GM18511 (cell line): Measurements from ENCODE around the gene KLHL29.

Source experiments
- ATAC-seq: cut with Tn5 transposase; IDR thresholded peaks from one replicate; pipeline ENCODE4 v1.9.1; 2021; ENCODE audit warnings: mild to moderate bottlenecking, moderate library complexity; ENCODE audit not compliant: unreplicated experiment

The KLHL29 gene

DNA sequence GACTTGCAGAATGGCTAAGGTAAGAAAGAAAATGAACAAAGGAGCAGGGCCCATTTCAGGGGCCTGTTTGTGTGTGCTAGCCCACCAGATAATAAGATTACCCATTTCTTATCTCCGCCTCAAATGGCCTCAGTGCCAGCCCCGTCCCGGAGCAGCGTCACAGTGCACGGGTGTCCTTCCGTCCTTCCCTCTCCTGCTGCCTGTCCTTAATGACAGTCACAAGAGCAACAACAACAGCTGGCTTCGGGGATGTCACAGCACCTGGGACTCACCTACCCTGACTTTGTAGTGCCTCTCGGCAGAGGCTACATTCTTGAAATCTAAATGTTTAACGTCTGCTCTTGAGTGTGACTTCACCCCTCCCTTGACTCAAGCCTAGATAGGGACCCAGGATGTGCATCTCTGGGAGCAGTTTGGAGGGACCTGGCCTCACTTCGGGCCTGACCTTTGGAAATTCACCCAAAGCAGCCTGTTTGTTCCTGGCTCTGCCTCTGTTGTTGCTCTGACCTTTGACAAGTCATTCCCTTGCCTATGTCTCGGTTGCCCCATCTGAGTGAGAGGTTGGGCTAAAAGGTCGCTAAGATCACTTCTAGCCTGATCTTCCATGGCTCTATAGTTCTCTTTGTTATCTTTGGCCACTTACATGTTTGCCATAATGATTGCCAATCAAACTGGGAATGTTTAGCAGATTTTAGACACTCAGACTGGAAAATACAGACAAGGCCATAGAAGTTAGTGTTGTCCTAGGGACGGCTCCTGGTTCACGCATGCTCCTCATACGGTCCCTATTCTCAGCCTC is 122.5 kb downstream of the KLHL29 start:
- no peak for ATAC-seq

DNA sequence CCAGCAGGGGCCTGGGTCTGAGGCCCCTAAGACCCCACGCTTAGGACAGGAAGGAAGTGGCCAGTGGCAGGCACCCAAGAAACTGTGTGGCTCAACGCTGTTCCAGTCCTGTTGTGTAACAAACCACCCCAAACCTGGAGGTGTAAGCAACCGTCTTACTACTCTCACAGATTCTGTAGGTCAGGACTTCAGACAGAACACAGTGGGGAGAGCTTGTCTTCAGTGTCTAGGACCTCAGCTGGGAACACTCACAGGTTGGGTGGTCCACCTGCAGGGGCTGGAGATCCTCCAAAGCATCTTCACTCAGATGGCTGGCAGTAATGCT is 123.0 kb downstream of the KLHL29 start:
- no peak for ATAC-seq

DNA sequence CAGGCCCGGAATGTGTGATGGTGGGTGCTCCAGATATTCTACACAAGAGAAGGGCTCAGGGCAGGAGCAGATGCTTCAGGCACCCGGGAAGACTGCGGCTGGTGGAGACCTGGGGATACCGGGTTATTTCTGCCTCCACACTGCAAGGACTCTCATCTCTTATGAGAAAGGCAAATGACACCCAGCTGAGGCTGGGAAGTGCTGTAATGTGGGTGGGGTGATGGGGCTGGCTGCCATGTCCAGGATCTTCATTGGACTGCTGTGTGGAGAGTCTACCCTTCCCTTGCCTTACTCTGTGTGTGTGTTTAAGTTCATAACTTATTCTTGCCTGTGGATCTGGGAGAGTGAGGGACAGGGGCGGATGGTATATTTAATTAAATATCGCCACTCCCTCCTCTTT is 124.1 kb downstream of the KLHL29 start:
- no peak for ATAC-seq

DNA sequence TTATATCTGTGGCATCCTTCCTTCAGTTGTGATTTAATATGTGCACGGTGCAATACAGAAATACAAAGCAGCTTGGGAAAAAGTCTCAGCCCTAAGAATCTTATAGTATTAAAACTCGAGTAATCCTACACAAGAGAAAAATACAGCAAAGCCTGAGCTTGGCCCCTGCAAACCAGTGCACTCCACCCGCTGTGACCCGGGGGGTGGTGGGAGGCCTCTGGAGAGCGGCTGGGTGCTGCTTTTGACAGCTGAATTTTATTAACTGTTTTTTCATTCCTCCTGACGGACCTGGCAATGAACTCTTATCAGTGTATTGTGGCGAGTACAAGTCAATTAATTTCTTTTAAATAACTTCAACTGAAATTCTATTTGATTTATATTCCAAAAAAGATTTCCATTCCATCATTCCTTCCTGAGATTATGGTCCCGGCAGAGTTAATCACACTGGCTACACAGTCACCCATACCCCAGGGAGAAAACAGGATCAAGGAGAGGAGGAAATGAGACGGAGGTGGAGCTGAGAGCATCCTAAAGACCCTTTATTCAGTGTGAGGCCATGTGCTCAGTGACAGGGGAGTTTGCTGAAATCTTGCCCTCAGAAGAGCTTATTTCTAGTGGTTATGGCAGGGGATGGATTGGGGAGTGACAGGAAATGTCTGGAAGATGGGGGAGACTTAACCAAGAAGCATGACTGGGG is 124.8 kb downstream of the KLHL29 start:
- ATAC-seq, result no peak

DNA sequence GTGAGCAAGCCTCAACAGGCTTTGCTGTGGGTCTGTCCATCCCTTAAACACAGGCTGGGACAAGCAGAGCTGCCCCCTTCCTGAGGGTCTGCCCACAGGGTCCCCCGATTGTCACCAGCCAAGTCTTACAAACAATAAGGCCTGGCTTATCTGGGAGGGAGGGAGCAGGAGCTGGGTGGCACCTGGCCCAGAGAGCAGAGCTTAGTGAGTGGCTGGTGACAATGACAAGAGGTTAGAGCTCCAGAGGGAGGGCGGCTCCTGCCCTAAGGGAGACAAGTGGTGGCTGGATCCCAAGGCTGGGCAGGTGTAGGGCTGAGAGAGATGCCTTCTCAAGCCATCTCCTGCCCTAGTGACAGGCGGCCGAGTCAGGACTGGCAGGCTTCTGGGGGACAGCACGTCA is 125.5 kb downstream of the KLHL29 start:
- no peak for ATAC-seq

DNA sequence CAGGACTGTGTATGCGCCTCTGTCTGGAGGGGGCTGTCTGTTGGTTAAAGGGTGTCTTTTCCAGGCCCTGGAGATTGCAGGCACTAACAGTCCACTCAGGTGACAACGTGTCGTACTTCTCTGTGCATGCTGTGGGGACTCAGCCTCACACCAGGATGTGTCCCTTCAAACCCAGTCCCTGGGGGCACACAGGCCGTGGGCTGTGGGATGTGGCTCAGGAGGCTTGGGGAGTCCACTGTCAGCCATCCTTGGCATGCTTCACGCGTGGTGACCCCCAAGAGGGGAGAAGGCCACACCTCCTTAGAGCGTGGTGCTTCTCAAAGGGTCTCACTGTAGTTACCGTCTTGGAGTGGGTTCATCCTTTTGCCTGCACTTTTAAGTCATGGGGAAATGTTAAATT is 127.8 kb downstream of the KLHL29 start:
- ATAC-seq, result no peak

DNA sequence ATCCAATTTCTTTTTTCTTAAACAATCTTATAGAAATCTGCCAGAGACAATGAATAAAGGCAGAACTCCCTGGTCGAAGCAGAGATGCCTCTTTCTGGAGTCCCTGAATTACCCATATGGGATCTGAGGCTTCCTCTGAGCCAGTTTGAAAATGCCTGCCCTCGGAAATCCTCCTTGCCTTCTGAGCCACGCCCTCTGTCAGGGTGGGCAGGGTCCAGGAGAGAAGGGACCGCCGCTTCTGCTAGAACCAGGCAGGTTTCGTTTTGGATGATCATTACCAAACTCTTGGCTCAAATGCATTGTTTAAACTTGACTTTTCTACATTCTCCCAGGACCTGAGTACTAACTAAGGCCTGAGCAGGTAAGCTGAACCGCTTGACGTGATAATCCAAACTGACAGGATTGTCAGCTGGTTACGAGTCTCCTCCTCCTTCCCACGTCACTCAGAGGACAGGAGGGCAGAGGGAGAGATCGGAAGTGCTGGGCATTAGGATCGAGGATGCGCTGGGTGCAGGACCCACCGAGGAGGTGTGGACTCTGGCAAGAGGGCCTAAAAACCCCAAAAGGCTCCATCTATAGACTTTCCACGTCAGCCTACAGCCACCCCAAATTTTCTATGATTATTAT is 128.4 kb downstream of the KLHL29 start:
- ATAC-seq, result no peak

DNA sequence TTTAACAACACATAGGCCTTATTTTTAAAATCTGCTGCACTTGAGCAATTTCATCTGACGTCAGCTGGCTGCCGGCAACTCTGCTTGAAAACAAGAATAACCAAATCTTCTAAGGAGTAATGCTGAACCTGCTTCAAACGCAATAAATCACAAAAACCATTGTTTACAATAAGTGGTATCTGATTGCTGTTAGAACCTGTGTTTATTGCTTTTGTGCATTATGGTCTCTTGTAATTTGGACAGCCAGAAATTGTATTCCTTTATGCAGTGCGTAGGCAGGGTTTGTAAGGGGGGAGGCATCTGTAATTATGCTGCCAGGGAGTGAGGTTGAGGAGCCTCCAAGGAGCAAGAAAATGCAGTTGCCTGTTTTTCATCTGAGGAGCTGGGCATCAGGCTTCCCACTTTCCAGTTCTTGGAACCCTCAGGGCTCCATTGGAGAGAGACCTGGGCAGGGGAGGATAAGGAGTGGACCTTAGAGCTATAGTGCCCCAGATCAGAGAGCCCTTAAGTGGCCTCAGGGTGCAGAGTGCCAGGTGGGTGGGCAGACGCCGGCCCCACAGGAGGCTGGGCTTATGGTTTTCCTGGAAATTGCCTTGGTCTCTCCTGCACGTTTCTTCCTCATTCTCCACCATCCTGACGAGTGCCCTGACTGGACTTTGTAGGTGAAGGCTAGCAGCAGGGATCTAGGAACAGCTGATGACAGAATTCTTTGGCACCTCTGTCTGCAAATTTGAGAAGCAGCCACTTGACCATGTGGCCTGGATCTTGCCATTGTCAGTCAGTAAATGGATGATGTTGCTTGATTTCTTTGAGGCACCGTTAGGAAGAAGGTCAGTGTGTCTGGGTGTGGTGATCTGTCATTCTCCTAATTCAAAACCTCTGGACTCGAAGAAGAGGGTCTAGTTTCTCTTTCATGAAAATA is 129.2 kb downstream of the KLHL29 start:
- no peak for ATAC-seq

DNA sequence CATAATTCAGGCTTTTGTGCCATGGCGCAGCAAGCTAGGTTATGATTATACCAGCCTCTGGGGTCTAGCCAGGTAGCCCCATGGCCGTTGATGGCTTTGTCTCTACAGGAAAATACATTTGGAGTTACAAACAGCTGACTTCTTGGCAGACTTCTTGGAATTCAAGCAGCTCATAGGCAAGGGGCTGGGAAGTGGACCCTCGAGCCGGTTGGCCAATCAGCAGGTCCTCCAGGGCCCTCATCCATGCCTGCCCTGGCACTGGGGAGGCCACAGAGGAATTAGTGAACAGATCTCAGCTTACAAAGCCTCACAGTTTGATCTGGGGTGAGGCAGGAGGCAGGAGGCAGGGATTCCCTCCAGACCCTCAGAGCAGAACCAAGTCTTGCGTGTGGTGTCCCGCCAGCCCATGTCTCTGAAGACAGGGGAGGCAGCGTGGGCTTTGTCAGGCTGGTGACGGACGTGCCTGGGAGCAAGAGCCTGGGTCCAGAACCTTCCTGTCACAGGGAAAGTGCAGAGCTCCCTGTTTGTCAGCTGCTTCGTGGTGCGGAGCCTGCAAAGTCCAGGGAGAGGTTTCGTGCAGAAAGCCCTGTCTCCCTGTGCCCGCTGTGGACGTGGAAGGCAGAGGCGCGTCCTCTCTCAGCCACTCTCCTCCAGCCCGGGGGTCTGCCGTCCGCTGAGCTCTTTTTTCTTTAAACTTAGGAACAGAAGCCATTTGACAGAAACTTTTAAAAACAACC is 131.7 kb downstream of the KLHL29 start:
- no peak for ATAC-seq

DNA sequence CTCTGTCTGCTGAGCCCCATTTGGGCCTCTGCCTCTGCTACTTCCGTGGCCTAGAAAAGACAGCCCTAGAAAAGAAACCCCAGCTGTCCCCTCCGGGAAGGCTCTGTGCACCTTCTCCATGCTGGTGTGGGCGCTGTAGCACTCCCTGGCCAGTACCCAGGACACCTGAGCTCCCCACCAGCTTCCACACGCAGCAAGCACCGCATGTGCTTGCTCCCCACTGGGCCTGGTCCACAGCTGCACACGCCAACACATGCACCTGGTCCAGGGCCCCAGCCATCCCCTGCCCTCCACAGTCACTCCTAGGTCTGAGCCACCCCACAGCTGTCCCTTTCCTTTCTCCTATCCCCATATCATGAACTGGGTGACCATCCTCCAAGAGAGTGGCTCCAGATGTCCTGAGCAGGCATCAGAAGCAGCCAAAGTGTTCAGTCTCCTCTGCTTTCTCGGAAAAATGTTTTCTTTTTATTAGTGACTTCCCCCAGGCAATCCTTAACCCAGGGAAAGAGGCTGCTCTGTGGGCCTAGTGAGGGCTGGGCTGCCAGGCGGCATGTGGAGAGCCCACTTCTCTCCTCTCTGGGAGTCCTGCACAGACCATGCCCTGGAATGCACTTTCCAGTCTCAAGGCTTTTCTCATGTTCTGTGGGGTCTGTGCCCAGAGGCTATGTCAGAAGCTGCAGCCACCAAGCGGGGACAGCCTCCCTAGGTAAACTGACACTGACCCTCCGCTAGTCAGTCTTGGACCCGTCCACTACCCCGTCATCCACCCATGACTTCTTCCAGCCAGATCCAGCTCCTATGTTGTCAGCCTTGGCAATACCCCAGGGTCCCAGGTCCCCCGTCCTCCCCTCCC is 133.7 kb downstream of the KLHL29 start:
- no peak for ATAC-seq

DNA sequence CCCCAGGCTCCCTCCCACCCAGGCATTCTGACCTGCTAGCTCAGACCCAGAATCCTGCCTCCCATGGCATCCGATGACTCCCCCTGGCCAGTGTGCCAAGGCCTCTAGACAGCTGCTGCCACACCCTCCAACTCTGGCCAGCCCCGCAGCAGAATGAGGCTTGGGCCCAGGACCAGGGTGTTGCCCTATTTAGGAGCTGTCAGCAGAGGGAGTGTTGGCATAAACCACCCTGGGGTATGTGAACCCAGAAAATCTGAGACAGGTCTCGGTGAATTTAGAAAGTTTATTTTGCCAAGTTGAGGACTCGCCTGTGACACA is 134.3 kb downstream of the KLHL29 start:
- ATAC-seq, result no peak

DNA sequence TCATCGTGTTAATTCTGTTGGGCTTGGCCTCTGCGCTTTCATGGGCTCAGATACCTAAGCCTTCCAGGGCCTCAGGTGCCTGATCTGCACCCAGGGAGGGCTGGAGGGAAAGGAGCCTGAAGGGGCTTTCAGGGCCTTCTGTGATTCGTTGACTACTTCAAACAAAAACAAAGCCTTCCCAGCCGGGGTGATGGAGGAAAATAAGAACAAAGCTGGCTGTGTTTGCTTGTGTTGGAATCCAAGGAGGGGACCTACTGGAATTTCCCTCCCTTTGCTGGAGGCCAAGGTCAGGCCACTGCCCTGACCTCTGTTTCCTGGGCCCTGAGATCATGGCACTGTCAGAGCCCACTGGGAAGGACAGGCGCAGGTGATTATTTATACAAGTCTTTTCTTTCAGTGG is 135.3 kb downstream of the KLHL29 start:
- no peak for ATAC-seq

DNA sequence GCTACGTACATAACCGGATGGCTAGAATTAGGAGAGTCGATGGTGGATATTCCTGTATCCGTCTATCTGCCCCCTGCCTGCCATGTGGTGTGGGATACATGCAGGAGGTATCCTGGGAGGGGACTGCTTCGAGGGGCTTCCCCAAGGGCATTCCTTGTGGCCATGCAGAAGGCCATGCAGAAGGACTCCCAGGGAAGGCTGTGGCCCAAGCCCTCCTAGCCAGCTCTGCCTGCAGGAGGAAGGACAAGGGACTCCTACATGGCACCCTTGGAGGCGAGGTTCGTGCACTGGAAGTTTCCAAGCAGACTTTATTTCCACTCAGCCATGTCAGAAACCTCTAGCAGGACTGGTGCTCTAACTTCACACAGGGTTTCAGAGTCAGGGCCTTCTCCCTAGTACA is 136.1 kb downstream of the KLHL29 start:
- no peak for ATAC-seq

DNA sequence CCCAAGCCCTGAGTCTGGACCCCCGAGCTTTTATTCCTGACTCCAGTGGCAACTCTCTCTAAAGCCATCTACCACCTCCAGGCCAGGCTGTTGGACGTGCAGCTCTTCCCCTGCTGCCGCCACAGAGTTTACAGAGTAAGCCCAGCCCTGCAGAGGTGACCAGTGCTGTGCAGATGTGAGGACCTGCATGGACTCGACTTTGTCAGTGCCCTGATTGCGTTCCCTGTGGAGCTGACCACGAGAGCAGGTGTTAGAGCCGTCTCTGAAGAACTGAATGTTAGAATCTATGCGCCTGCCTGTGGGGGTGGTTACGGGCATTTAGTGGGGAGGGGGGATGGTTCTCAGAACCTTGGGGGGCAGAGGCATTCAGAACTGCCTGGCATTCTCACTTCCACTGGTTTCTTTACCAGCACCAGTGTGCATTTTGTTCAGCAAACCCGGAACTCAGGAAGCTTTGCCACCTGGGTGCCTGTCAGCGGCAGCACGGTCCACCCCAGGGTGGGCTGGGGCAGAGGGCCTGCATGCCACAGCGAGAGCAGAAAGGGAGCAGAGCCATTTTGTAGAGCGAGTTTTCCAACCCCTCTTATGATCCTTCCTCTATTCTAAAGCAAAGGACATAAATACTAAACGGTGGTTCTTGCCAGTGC is 137.9 kb downstream of the KLHL29 start:
- ATAC-seq, result no peak

DNA sequence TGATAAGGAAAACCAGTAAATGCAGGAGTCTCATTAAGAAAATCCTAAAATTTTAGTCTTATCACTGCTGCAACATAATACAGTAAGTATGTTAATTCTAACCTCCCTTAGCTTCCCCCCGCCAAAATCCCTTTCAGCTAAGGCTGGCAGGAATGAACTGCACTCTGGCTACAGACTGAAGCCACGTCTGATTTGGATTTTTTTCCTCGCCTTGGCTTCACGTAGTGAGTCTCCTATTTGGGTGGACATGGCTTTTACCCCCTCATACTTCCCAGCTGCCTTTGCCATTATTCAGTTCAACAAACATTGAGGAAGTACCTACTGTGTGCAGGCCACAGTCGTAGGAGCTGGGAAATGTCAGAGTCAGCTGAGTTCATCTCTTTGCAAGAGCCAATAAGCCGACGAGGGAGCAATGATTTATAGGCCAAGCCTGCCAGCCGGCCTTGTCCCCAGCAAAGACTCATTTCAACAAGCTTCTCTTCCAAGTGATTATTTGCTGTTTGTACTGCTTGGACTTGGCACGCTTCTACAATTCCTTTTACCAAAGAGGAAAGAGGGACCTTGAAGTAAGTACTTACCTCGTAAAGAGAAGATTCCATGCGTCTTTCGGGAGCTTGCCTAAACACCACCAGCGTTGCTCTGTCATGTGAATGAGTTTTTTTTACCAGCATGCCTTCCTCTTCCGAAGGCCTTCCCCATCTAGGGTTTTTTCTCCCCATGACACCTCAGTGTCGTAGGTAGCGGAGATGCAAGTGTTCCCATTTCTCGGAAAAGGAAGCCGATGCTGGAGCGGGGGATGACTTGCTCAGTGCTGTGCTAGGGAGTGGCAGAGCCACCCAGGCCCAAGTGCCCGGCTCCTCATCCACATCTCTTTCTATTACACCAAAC is 138.6 kb downstream of the KLHL29 start:
- no peak for ATAC-seq

DNA sequence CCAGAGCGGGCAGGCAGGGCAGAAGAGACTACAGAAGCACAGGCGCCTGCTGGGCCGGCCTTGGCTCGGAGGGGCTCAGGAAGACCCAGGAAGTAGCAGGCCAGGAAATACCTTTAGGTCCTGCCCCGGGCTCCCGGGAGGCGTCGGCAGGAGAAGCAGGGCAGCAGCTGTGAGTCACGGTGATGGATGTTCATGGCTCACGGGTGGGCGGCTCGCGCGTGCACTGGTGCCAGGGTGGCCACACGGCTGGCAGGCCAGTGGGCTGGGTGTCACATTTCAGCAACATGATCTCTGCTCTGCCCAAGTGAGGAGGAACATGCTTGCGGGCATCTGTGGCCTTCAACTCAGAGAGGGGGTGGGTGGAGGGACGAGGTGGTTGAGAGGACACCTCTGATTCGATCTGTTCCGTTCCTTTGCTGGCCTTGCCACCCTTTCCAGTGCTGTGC is 139.3 kb downstream of the KLHL29 start:
- ATAC-seq, result no peak

DNA sequence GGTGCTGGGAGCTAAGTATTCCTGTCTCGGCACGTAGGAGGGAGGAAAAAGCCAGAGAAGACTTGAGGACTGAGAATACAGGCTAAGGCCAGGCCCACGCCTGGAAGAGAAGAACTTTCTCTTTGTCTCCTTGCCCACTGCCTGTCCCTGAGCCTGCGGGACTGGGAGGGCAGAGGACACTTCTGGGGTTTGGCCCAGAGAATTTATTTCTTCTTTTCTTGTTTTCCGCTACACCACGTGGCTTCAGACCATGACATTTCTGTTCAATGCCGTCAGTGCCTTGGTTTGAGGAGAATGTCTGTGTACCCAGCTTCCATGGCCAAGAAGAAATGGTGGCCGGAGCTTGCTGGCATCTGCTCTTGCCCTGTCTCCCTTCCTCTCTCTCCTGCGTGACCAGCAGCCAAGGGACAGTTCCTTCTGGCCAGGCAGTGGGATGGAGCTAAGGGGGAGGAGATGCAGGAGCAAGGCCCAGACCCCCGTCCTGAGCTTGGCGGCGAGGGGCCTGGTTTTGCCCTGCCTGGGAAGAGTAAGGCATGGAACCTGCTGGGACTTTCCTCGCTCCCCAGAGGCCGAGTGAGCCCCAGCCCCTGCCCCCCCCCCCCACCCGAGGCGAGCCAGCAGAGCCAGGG is 140.3 kb downstream of the KLHL29 start:
- no peak for ATAC-seq

DNA sequence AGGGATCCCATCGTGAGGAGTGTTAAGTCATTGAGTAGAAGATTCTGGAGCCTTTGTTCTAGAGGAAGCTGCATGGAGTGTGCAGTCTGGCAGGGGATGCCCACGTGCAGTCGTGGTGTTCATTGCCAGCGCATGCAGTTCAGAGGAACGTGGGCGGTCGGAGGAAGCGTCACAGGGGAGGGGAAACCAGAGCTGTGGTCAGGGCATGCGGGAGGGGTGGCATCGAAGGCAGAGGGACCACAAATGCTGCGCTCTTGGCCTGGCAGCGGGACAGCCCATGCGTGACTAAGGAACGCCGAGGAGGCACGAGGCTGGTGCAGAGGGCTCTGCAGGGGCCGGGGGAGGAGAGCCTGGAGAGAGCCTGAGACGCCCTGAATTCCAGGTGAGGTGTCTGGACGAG is 141.1 kb downstream of the KLHL29 start:
- ATAC-seq, result peak; percentile 58
